MM.1S (cell line): ENCODE results near the gene NF2.

Experiments
- CTCF ChIP-seq: fragments of 300-600 bp; sonication (generic); IDR thresholded peaks from 2 replicates; pipeline ENCODE4 v1.5.1; 2016; ENCODE audit warnings: antibody characterized with exemption, low read length, mixed read lengths
- EZH2 ChIP-seq: fragments of 300-600 bp; sonication (generic); optimal IDR thresholded peaks from 2 replicates; pipeline ENCODE3; 2017; ENCODE audit warnings: low read depth, mild to moderate bottlenecking, antibody characterized with exemption, low read length, mixed read lengths
- EZH2phosphoT487 ChIP-seq: fragments of 300-600 bp; sonication (generic); IDR thresholded peaks from 2 replicates; pipeline ENCODE4 v1.6.1; 2018; ENCODE audit warnings: antibody characterized with exemption, low read length

DNA sequence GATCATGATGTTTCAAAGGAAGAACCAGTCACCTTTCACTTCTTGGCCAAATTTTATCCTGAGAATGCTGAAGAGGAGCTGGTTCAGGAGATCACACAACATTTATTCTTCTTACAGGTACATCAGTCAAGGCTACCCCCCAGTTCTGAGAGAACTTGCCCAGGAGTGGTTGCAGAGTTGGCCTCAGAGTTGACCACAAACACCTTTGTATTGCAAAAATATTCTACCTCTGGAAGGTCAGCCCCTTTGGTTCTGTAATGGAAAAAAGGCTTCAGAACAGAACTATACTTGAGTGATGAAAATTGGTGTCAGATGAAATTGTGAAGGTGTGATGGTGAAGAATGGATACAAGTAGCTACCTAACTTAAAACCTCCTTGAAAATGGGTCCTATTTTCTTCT is 35.7 kb downstream of the NF2 start:
- TF ChIP-seq CTCF (no peak), EZH2 (no peak), EZH2phosphoT487 (no peak)
